Adrenal gland (tissue), 19 donors: ENCODE measurements around the gene TRIM52. TPM values are rescaled to one million over a fixed set of nuclear protein-coding genes. Genes with fewer than 3 reads are reported as not detected.
"Not testable (repeated sequence)": the region's sequence is repeated elsewhere in the genome, so short reads cannot be mapped to it uniquely, and the experiment has no call there.

Experiments used
- DNase-seq, 7 donors: peaks; one replicate each; pipeline ENCODE4 v3.0.0-alpha.2; 2019 to 2020
- H3K27ac ChIP-seq, 5 donors: fragments of 200-600 bp; sonication (generic) in 4 of 5; 1 replicate in 3 of 5; 2 replicates in 2 of 5; pipeline versions ENCODE4 v1.5.1 to v1.8.0; 2016 to 2020; ENCODE audit warnings: mild to moderate bottlenecking in 1 of 5
- H3K27me3 ChIP-seq: fragments of 200-600 bp; 2 replicates; pipeline ENCODE4 v1.8.0; 2021
- H3K36me3 ChIP-seq, 2 donors: fragments of 200-600 bp; replicated peaks in 1 of 2; 1 replicate in 1 of 2; 2 replicates in 1 of 2; pipeline versions ENCODE4 v1.5.1 to v1.8.0; 2018 to 2022
- H3K4me1 ChIP-seq, 2 donors: fragments of 200-600 bp; replicated peaks in 1 of 2; 1 replicate in 1 of 2; 2 replicates in 1 of 2; pipeline versions ENCODE4 v1.5.1 to v1.8.0; 2018 to 2021
- H3K4me3 ChIP-seq, 4 donors: fragments of 200-600 bp; sonication (generic) in 3 of 4; one replicate each; pipeline ENCODE4 v1.5.1; 2016 to 2018
- H3K9me3 ChIP-seq, 3 donors: fragments of 200-600 bp; sonication (generic) in 1 of 3; replicated peaks in 1 of 3; 1 replicate in 2 of 3; 2 replicates in 1 of 3; pipeline versions ENCODE4 v1.5.1 to v1.8.0; 2016 to 2021
- CTCF ChIP-seq, 6 experiments: fragments of 450-650 bp in 4 of 6; fragments of 200-600 bp in 2 of 6; sonication (generic) in 1 of 6; IDR thresholded peaks; 1 replicate in 5 of 6; 2 replicates in 1 of 6; pipeline versions ENCODE4 v1.5.1 to v1.8.0; 2016 to 2021; ENCODE audit warnings: antibody characterized with exemption in 6 of 6, mild to moderate bottlenecking in 2 of 6, moderate library complexity in 1 of 6
- POLR2A ChIP-seq, 2 donors: fragments of 450-650 bp; IDR thresholded peaks; one replicate each; pipeline ENCODE4 v1.6.1; 2017; ENCODE audit warnings: antibody characterized with exemption in 2 of 2, mild to moderate bottlenecking in 2 of 2, moderate library complexity in 1 of 2
- WGBS, 4 donors: extraction: QIAGEN DNeasy Blood & Tissue Kit in 2 of 4; methylation state at CpG; one replicate each; pipeline versions ENCODE4 v1.1.5 to v1.1.7; 2013 to 2017; 5-methylcytosine and 5-hydroxymethylcytosine counted together
- intact Hi-C, 2 donors: fragments of 100-400 bp; cut with DNase I; formaldehyde crosslinking; loops; one replicate each; pipeline versions ENCODE4 v1.14.1 to v1.15.0; 2022 to 2023
- long read RNA-seq, 10 donors: library from polyadenylated mRNA in 3 of 10; unstranded in 2 of 10; stranded (forward) in 1 of 10; transcript quantifications; one replicate each; pipeline ENCODE4 v2.0.0 and lab custom pipeline, GENCODE V29; 2021 to 2026
- polyA plus RNA-seq, 3 donors: library from polyadenylated mRNA; stranded (reverse); fragments of 200-250 nt in 2 of 3; fragments of 350-450 nt in 1 of 3; fragmentation: Illumina TruSeq in 1 of 3; extraction: RNeasy Lipid Tissue Mini Kit (QIAGEN cat#74804) in 1 of 3; gene quantifications; one replicate each; pipeline ENCODE4 v1.2.3, GENCODE V29; 2013 to 2014
- total RNA-seq, 9 donors: library from RNA; depleted of rRNA in 4 of 9; stranded (reverse); fragments of >200 nt in 4 of 9; fragments of 120-200 nt in 1 of 9; fragmentation: NEBNext Ultra II Directional in 1 of 9; extraction: Animal tissue kit (Norgen Biotek cat#: 25700) in 1 of 9; gene quantifications; one replicate each; pipeline versions ENCODE4 v1.1.0 to v1.2.4, GENCODE V29; 2013 to 2023
- donor health status: healthy with polysubstance abuse.
- donor health status: Bipolar disorder and iron deficiency.
- donor health status: DM: yes; HTN: yes; CAD: no.
- donor health status: DM: no; HTN: no; CAD: no.
- donor health status: DM: no; HTN: no; CAD: no.
- donor health status: DM: yes; HTN: yes; CAD: no.

TRIM52 gene
- total RNA-seq (10 to 100 TPM in 6 of 9 donors, 1 to 10 TPM in 3; 7.8 to 19.1 (median 12.1) TPM), polyA plus RNA-seq (10 to 100 TPM; 12.8 to 23.9 (median 14.4) TPM)
- long read RNA-seq, donor 1, full-length matches to known transcripts, result 13 of 13 reads
- long read RNA-seq, donor 1, partial matches to known transcripts, result 0 of 13 reads
- long read RNA-seq, donor 1, other reads (novel, unspliced or antisense), result 0 of 13 reads
- long read RNA-seq, donor 2, full-length matches to known transcripts, result 10 of 10 reads
- long read RNA-seq, donor 2, partial matches to known transcripts, result 0 of 10 reads
- long read RNA-seq, donor 2, other reads (novel, unspliced or antisense), result 0 of 10 reads
- long read RNA-seq, donor 3, full-length matches to known transcripts, result 9 of 43 reads
- long read RNA-seq, donor 3, partial matches to known transcripts, result 10 of 43 reads
- long read RNA-seq, donor 3, other reads (novel, unspliced or antisense), result 24 of 43 reads
- long read RNA-seq, donor 4, partial matches to known transcripts, result 0 of 5 reads
- long read RNA-seq, donor 4, other reads (novel, unspliced or antisense), result 3 of 5 reads
- long read RNA-seq, donor 5, transcript TRIM52-201 (2 exons, 370 nt), result minor isoform, 5 of 26 reads
- long read RNA-seq, donor 5, transcript TRIM52-202 (2 exons, 633 nt), result major isoform, 14 of 26 reads
- long read RNA-seq, donor 5, partial matches to known transcripts, result 0 of 26 reads
- long read RNA-seq, donor 5, other reads (novel, unspliced or antisense), result 6 of 26 reads
- long read RNA-seq, donor 6, full-length matches to known transcripts, result 5 of 6 reads
- long read RNA-seq, donor 6, partial matches to known transcripts, result 0 of 6 reads
- long read RNA-seq, donor 6, other reads (novel, unspliced or antisense), result 1 of 6 reads
- long read RNA-seq, donor 7, full-length matches to known transcripts, result 16 of 16 reads
- long read RNA-seq, donor 7, partial matches to known transcripts, result 0 of 16 reads
- long read RNA-seq, donor 7, other reads (novel, unspliced or antisense), result 0 of 16 reads
- long read RNA-seq, donor 8, full-length matches to known transcripts, result 11 of 11 reads
- long read RNA-seq, donor 8, partial matches to known transcripts, result 0 of 11 reads
- long read RNA-seq, donor 8, other reads (novel, unspliced or antisense), result 0 of 11 reads
- long read RNA-seq, donor 9, full-length matches to known transcripts, result 21 of 26 reads
- long read RNA-seq, donor 9, partial matches to known transcripts, result 0 of 26 reads
- long read RNA-seq, donor 9, other reads (novel, unspliced or antisense), result 5 of 26 reads
- long read RNA-seq, donor 10, full-length matches to known transcripts, result 10 of 10 reads
- long read RNA-seq, donor 10, partial matches to known transcripts, result 0 of 10 reads
- long read RNA-seq, donor 10, other reads (novel, unspliced or antisense), result 0 of 10 reads

GRCh38 chr5:181260720-181261319, at the start of gene TRIM52:
TSS of gene TRIM52 (minus strand) at chr5:181261143. CDS start at chr5:181260813, 330 bp downstream.
- DNase-seq, result peak; percentile 89 to 94 (median 90)
- H3K27ac ChIP-seq, result peak within 1 kb of the TSS; percentile 97 to 100 (median 98)
- 0 to 1% (median 0%) methylated on average over 15 to 43 of the region's 43 CpGs for WGBS, 4 donors
- peaks cover 24 to 49% of the 10 kb centered on the region in 2 donors for H3K4me1 ChIP-seq
- H3K4me3 ChIP-seq, result peak within 1 kb of the TSS; percentile 90 to 99 (median 92)
- intact Hi-C loops, result loop anchor here in 1 of 2 donors (5.0 kb wide), 1 partner anchor 74 kb away; no protein-coding TSS in a partner anchor
- peaks cover 0 to 10% of the 10 kb centered on the region in 2 donors for H3K36me3 ChIP-seq
- TF ChIP-seq POLR2A (IDR thresholded peaks at IDR 0.05) (peak; percentile 86 to 91), CTCF (IDR thresholded peaks at IDR 0.05) (peak in 3 of 6 experiments; percentile 14 to 28 (median 16))
- no peaks in the 10 kb centered on the region for H3K9me3 ChIP-seq
- no peaks in the 10 kb centered on the region for H3K27me3 ChIP-seq

- 62 to 90% (median 81%) methylated on average over 1 of the region's 1 CpG for WGBS, 4 donors
- intact Hi-C loops, H3K4me1 ChIP-seq, H3K9me3 ChIP-seq, DNase-seq, H3K36me3 ChIP-seq, H3K27me3 ChIP-seq, H3K4me3 ChIP-seq, H3K27ac ChIP-seq: not testable (repeated sequence)
These were observed 26.4 kb upstream of the TRIM52 start for GRCh38 chr5:181287331-181287730.

- H3K27me3 ChIP-seq, H3K36me3 ChIP-seq, DNase-seq, H3K4me3 ChIP-seq, H3K4me1 ChIP-seq, H3K27ac ChIP-seq, H3K9me3 ChIP-seq, intact Hi-C loops: not testable (repeated sequence)
- 87 to 100% (median 96%) methylated on average over 7 to 10 of the region's 10 CpGs for WGBS, 4 donors
These were observed 25.2 kb upstream of the TRIM52 start for GRCh38 chr5:181285962-181286705.

- WGBS, 4 donors, result 64 to 83% (median 71%) methylated on average over 1 to 6 of the region's 6 CpGs
- H3K36me3 ChIP-seq, DNase-seq, H3K27me3 ChIP-seq, H3K4me3 ChIP-seq, H3K9me3 ChIP-seq, H3K4me1 ChIP-seq, intact Hi-C loops, H3K27ac ChIP-seq: not testable (repeated sequence)
- TF ChIP-seq CTCF (IDR thresholded peaks at IDR 0.05), result peak in 2 of 6 experiments; percentile 24 to 29
These were observed 23.2 kb upstream of the TRIM52 start for GRCh38 chr5:181283841-181284755.
